ENCODE results near the gene RHCG.

RHCG gene

DNA sequence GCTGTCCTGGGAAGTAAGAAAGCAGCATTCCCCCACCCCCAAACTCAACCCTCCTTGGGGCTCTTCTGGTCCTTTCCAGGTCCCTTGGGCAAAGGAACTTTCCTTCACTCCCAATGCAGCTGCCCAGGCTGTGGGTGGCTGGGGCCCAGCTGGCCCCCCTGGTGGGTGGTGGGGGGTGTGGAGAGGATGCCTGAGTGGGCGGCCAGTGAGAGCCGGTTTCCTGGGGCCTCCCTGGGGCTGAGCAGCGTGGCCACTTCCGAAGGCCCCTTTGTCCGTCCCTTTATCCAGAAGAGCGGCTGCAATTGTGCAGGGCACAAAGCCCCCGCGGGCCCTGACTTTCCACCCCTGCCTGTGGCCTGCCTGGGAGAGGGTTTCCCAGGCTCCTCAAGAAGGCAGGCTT lies 61.0 kb downstream of the RHCG start:
- H3K36me3 ChIP-seq (ENCODE audit: control insufficient read depth, insufficient read depth, low read length), result no peaks in the 10 kb centered on the region
- peaks cover 3% of the 10 kb centered on the region for H3K4me1 ChIP-seq (ENCODE audit: control insufficient read depth, insufficient read depth, low read length)
- no peak overlapping the region for H3K4me3 ChIP-seq (ENCODE audit: low read depth, low read length)
- peaks cover 45% of the 10 kb centered on the region for H3K27me3 ChIP-seq (ENCODE audit: control insufficient read depth, insufficient read depth, low read length)
- H3K9me3 ChIP-seq (ENCODE audit: control insufficient read depth, insufficient read depth, low read length), result no peaks in the 10 kb centered on the region
- H3K9ac ChIP-seq (ENCODE audit: low read depth, low read length), result no peak overlapping the region

DNA sequence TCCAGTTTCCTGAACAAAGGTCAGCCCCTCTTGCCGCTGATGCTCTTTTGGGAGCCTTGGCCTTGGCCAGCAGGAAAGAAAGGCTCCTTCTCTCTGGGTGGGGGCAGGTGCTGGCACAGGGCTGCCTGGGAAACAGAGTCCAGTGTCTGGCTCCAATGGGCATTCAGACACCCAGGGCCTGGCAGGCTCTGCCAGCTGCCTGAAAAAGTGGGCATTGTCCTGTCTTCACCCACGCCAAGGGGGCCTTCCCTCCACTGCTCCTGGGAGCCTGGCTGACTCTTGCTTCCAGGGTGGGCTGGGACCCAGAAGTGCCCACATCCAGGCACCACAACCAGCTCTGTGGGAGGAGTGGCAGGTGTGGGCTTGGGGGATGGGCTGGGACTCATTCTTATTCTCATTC lies 62.7 kb downstream of the RHCG start:
- peaks cover 54% of the 10 kb centered on the region for H3K27me3 ChIP-seq (ENCODE audit: control insufficient read depth, insufficient read depth, low read length)
- H3K4me1 ChIP-seq (ENCODE audit: control insufficient read depth, insufficient read depth, low read length), result peaks cover 3% of the 10 kb centered on the region

DNA sequence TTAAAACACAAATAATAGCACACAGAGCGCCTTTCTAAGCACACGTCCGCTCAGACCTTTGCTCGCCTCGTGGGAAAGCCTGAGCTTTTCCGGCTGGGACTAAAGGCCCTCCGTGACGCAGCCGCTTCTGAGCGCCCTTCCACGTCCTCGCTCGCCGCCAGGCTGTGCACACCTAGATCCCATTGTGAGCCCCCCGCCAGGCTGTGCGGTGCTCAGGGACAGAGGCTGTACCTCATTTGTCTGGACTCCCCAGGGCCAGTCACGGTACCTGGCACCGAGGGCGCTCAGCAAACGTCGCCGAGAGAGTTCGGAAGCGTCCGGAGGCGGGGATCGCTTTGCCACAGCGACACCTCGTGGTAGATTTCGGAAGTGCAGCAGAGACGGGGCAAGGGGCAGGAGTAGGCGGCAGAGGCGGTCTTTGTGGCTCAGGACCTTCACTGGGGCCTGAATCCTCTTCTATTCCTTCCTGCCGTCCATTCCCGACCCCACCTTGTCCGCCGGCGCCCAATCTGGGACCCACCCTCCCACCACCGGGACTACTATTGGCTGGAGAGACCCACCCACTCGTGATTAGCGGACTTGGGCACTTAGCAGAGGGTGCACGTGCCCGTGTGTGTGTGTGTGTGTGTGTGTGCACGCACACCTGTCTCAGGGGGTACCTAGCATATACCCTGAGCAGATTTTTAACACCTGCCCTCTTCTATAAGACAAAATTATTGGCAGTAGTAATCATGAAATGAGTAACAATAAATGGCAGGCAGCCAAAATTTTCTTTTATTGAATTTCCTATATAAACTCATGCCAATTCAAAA lies 65.6 kb downstream of the RHCG start:
- H3K4me1 ChIP-seq (ENCODE audit: control insufficient read depth, insufficient read depth, low read length), result peaks cover 3% of the 10 kb centered on the region
- peak overlapping the region; percentile 69 for H3K4me3 ChIP-seq (ENCODE audit: low read depth, low read length)
- H3K9me3 ChIP-seq (ENCODE audit: control insufficient read depth, insufficient read depth, low read length), result no peaks in the 10 kb centered on the region
- no peaks in the 10 kb centered on the region for H3K36me3 ChIP-seq (ENCODE audit: control insufficient read depth, insufficient read depth, low read length)
- H3K27me3 ChIP-seq (ENCODE audit: control insufficient read depth, insufficient read depth, low read length), result peaks cover 51% of the 10 kb centered on the region
- peak overlapping the region; percentile 26 for H3K9ac ChIP-seq (ENCODE audit: low read depth, low read length)

More for the DNA sequence above, 62.7 kb downstream of the RHCG start:
- Histone ChIP-seq H3K9ac (ENCODE audit: low read depth, low read length) (no peak overlapping the region), H3K4me3 (ENCODE audit: low read depth, low read length) (no peak overlapping the region), H3K36me3 (ENCODE audit: control insufficient read depth, insufficient read depth, low read length) (no peaks in the 10 kb centered on the region), H3K9me3 (ENCODE audit: control insufficient read depth, insufficient read depth, low read length) (no peaks in the 10 kb centered on the region)

DNA sequence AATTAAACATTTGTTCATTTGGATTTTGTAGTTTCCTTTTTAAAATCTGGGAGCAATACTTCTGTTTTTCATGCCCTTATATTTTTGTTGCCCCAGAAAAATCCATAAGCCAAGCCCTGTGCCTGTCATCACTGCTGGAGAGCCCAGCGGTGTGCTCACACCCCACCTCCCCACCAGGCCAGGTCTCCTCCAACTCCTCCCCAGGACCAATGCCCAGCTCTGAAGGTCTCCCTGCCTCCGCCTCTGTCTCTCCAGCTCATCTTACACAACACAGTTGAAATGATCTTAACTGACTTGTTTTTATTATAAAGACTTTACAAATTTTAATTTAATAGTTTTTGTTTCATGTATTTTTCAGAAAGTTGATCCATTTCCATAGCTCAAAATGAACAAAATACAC lies 66.4 kb downstream of the RHCG start:
- Histone ChIP-seq H3K4me3 (ENCODE audit: low read depth, low read length) (peak overlapping the region; percentile 69), H3K4me1 (ENCODE audit: control insufficient read depth, insufficient read depth, low read length) (peaks cover under 1% of the 10 kb centered on the region), H3K9me3 (ENCODE audit: control insufficient read depth, insufficient read depth, low read length) (no peaks in the 10 kb centered on the region), H3K27me3 (ENCODE audit: control insufficient read depth, insufficient read depth, low read length) (peaks cover 53% of the 10 kb centered on the region), H3K9ac (ENCODE audit: low read depth, low read length) (no peak overlapping the region), H3K36me3 (ENCODE audit: control insufficient read depth, insufficient read depth, low read length) (no peaks in the 10 kb centered on the region)

DNA sequence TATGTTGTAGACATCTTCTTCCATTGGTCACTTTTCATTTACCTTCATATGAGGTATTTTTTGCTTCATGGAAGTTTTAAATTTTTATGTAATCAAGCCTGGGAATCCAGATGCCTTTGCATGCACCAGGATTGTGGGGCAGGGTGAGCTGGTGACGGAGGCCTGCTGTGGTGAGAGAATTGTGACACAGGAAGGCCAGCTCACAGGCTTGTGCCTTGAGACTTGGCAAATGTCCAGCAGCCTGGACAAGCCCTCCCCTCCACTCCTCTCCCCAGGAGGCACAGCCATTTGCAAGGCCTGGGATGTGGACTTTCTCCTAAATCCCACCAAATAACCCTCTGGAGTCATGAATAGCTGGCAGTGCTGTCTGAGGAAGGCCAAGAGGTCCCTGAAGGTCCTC lies 67.4 kb downstream of the RHCG start:
- peaks cover 48% of the 10 kb centered on the region for H3K27me3 ChIP-seq (ENCODE audit: control insufficient read depth, insufficient read depth, low read length)
- no peak overlapping the region for H3K4me3 ChIP-seq (ENCODE audit: low read depth, low read length)
- peaks cover 4% of the 10 kb centered on the region for H3K4me1 ChIP-seq (ENCODE audit: control insufficient read depth, insufficient read depth, low read length)
- no peak overlapping the region for H3K9ac ChIP-seq (ENCODE audit: low read depth, low read length)
- H3K36me3 ChIP-seq (ENCODE audit: control insufficient read depth, insufficient read depth, low read length), result no peaks in the 10 kb centered on the region
- H3K9me3 ChIP-seq (ENCODE audit: control insufficient read depth, insufficient read depth, low read length), result no peaks in the 10 kb centered on the region

DNA sequence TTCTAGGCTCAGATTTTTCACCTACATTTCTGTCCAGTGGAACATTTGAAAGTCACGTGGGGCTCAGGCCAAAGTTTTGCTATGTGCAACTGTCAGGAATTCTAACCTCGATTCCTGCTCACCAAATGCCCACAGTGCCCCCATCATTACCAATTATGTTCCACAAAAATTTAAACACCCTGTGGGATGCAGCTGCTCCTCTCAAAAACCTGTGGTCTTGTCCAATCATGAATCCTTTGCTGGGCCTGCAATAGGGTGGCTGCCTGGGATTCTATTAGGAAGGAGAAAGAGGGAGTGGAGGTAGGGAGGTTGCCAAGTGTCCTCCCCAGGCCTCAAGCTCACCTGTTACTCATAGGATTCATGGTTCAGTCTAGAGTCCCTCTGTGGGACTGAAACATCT lies 68.1 kb downstream of the RHCG start:
- Histone ChIP-seq H3K4me1 (ENCODE audit: control insufficient read depth, insufficient read depth, low read length) (peaks cover 5% of the 10 kb centered on the region), H3K36me3 (ENCODE audit: control insufficient read depth, insufficient read depth, low read length) (no peaks in the 10 kb centered on the region), H3K9me3 (ENCODE audit: control insufficient read depth, insufficient read depth, low read length) (no peaks in the 10 kb centered on the region), H3K4me3 (ENCODE audit: low read depth, low read length) (no peak overlapping the region), H3K9ac (ENCODE audit: low read depth, low read length) (no peak overlapping the region), H3K27me3 (ENCODE audit: control insufficient read depth, insufficient read depth, low read length) (peaks cover 52% of the 10 kb centered on the region)

DNA sequence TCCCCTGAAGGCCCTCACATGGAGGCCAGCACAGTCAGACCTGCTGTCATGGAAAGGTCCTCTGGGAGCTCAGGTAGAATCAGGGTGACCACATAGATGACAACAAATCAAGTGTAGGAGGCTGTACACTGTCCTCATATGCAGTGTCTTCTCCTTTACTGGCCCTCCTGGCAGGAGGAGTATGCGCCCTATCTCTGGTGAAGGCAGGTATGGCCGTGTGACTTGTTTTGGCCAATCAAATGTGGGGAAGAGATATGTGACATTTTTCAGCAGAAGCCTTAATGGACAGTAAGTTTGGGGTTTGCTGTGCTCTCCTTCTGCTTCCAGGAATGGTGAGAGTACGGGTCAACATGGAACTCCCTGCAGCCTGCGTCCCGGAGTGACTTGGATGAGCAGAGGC lies 69.9 kb downstream of the RHCG start:
- no peak overlapping the region for H3K9ac ChIP-seq (ENCODE audit: low read depth, low read length)

DNA sequence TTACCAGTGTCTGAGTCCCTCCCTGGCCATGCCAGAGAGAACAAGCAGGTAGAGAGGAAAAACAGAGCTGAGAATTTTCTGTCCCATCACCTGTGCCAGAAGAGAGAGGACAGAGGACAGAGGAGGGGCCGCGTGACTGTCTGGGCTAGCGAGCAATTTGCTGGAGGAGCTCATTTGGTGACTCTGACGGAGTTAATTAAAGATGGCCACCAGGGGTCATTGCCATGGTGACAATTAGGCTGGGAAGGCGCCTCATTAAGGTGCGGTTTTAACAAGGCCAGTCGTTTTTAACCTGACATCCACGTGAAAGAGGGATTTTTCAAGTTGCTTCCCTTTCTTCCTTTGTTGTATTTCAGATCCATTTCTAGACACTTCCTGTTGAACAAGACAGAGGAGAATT lies 72.4 kb downstream of the RHCG start:
- no peaks in the 10 kb centered on the region for H3K9me3 ChIP-seq (ENCODE audit: control insufficient read depth, insufficient read depth, low read length)
- H3K36me3 ChIP-seq (ENCODE audit: control insufficient read depth, insufficient read depth, low read length), result no peaks in the 10 kb centered on the region
- peaks cover 64% of the 10 kb centered on the region for H3K27me3 ChIP-seq (ENCODE audit: control insufficient read depth, insufficient read depth, low read length)
- no peak overlapping the region for H3K9ac ChIP-seq (ENCODE audit: low read depth, low read length)
- peaks cover 5% of the 10 kb centered on the region for H3K4me1 ChIP-seq (ENCODE audit: control insufficient read depth, insufficient read depth, low read length)
- no peak overlapping the region for H3K4me3 ChIP-seq (ENCODE audit: low read depth, low read length)

More for the DNA sequence above, 69.9 kb downstream of the RHCG start:
- H3K4me1 ChIP-seq (ENCODE audit: control insufficient read depth, insufficient read depth, low read length), result peaks cover 5% of the 10 kb centered on the region
- H3K9me3 ChIP-seq (ENCODE audit: control insufficient read depth, insufficient read depth, low read length), result no peaks in the 10 kb centered on the region
- H3K4me3 ChIP-seq (ENCODE audit: low read depth, low read length), result no peak overlapping the region
- H3K27me3 ChIP-seq (ENCODE audit: control insufficient read depth, insufficient read depth, low read length), result peaks cover 56% of the 10 kb centered on the region
- H3K36me3 ChIP-seq (ENCODE audit: control insufficient read depth, insufficient read depth, low read length), result no peaks in the 10 kb centered on the region
